GM19240 (cell line): Measurements from ENCODE around the gene PIF1.
"Not testable (repeated sequence)": the region's sequence is repeated elsewhere in the genome, so short reads cannot be mapped to it uniquely, and the experiment has no call there.

Experiments
- DNase-seq: peaks from one replicate; pipeline ENCODE4 v3.0.0; 2011; ENCODE audit warnings: low spot score; ENCODE audit not compliant: insufficient read length

PIF1 gene

DNA sequence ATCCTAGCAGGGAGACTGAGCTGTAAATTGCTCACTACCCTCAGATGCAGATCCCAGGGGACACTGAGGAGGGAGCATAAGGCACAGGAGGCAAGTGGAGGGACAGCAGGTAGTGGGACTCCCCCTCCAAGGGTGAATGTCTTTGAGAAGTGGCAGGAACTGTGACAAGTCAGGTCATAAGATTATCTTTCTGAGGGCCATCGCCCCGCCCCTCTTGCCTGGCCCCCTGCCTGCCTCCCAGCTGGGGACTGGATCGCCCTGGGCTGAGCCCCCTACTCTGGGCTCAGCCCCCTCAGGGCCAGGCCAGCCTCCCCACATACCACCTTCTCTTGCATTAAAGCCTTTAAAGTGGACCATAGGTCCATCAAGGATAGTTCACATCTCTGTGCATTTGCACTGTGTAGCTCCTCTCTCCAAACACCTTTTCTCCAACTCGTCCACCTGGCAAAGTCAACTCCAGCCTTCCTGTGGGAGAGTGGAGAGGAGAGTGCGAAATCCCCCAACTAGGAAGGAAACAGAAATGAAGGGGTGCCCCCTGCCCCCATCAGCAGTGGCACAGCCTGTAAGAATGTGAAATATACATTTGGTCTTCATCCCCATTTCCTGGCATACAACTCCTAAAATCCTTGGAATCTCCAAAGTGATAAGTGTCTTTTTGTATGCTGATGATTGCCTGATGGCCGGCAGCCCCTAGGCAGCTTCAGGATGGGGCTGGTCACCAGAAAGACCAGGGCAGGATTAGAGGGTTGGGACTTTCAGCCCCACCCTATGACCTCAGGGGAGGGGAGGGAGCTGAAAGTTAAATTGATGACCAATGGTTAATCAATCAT lies 14.7 kb downstream of the PIF1 start:
- DNase-seq: no peak

GRCh38 chr15:64809649-64810496 lies 15.6 kb downstream of the PIF1 start:
- peak; percentile 77 for DNase-seq

- no peak for DNase-seq
These were observed 16.5 kb downstream of the PIF1 start for GRCh38 chr15:64808785-64809453.

GRCh38 chr15:64807751-64808222 lies 17.7 kb downstream of the PIF1 start:
- DNase-seq: no peak

DNA sequence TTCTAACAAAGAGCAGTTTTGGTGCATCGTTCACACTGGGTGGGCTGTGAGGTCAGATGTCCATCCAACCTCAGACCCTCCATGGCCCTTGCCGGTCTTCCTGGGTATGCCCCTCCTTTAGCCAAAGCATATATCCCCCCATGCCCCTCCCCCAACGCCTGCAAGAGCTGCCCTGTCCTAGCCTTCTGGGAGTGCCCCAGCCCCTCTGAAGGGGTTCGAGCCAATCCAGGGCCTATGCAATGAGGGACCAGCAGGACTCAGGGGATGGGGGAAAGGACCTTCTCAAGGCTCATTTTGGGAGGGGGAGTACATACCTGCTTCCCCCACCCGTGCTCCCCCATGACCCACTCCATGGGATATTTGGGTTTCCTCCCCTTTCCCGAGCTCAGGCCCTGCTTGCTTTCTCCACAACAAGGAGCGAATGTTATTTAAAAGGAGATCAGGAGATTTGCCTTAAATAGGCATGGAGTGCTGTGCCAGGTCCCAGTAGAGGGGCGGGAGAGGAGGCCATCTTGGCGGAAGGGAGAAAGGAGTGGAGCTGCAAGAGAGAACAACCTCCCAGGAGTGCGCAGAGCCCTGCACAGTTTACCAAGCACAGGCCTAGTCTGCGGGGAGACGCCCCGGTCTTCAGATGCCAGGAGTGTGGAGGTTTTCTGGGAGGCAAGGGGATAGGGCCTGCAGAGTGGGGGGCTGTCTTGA lies 18.2 kb downstream of the PIF1 start:
- no peak for DNase-seq

GRCh38 chr15:64806509-64806908 lies 18.9 kb downstream of the PIF1 start:
- DNase-seq: no peak

GRCh38 chr15:64804619-64805018 lies 20.8 kb downstream of the PIF1 start:
- no peak for DNase-seq

- DNase-seq: no peak
These were observed 21.9 kb downstream of the PIF1 start for GRCh38 chr15:64803526-64803925.

DNA sequence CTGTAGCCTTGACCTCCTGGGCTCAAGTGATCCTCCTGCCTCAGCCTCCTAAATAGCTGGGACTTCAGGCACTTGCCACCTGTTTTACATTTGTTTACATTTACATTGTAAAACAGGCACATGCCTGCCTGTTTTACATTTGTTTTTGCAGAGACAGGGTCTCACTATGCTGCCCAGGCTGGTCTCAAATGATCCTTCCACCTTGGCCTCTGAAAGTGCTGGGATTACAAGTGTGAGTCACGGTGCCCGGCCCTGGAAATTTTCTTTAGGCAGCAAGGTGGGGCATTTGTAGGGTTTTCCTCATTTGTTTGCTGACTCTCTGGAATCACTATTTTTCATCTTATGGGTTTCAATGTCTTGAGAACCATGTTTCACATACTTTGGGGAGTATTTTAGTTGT lies 25.0 kb downstream of the PIF1 start:
- no peak for DNase-seq

DNA sequence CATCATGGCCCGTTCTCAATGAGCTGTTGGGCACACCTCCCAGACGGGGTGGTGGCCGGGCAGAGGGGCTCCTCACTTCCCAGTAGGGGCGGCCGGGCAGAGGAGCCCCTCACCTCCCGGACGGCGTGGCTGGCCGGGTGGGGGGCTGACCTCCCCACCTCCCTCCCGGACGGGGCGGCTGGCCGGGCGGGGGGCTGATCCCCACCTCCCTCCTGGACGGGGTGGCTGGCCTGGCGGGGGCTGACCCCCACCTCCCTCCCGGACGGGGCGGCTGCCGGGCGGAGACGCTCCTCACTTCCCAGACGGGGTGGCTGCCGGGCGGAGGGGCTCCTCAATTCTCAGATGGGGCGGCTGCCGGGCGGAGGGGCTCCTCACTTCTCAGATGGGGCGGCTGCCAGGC lies 26.5 kb downstream of the PIF1 start:
- DNase-seq: not testable (repeated sequence)

DNA sequence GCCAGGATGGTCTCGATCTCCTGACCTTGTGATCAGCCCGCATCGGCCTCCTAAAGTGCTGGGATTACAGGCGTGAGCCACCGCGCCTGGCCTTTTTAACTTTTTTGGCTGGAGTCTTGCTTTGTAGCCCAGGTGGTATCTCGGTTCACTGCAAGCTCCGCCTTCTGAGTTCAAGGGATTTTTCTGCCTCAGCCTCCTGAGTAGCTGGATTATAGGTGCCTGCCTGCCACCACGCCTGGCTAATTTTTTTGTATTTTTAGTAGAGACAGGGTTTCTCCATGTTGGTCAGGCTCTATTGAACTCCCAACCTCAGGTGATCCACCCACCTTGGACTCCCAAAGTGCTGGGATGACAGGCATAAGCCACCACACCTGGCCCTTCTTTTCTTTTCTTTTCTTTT lies 29.5 kb downstream of the PIF1 start:
- not testable (repeated sequence) for DNase-seq

GRCh38 chr15:64795299-64795698 lies 30.1 kb downstream of the PIF1 start:
- DNase-seq: not testable (repeated sequence)

- no peak for DNase-seq
These were observed 33.2 kb downstream of the PIF1 start for GRCh38 chr15:64792282-64792681.

- no peak for DNase-seq
These were observed 34.0 kb downstream of the PIF1 start for GRCh38 chr15:64791401-64791800.

- no peak for DNase-seq
These were observed 41.7 kb downstream of the PIF1 start for GRCh38 chr15:64783796-64784195.

DNA sequence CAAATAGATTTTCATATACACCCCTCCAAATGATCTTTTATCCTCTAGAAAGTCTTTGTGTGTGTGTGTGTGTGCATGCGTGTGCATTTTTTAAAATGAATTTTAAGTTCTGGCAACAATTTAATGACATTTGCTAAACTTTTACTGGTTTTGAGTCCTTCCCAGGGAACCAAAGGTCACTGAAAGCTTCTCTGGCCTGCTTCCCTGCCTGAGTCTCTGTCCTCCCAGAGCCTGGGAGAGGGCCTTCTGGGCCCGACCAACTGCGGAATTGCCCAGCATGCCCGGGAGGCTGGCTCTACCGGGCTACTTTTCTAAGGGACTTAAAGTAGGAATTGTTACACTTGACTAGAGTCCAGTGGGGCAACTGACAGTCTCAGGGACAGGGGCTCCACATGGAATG lies 42.7 kb downstream of the PIF1 start:
- DNase-seq: no peak

- no peak for DNase-seq
These were observed 44.1 kb downstream of the PIF1 start for GRCh38 chr15:64781299-64781698.

- no peak for DNase-seq
These were observed 44.8 kb downstream of the PIF1 start for GRCh38 chr15:64780600-64781156.

GRCh38 chr15:64779630-64780029 lies 45.8 kb downstream of the PIF1 start:
- no peak for DNase-seq

DNA sequence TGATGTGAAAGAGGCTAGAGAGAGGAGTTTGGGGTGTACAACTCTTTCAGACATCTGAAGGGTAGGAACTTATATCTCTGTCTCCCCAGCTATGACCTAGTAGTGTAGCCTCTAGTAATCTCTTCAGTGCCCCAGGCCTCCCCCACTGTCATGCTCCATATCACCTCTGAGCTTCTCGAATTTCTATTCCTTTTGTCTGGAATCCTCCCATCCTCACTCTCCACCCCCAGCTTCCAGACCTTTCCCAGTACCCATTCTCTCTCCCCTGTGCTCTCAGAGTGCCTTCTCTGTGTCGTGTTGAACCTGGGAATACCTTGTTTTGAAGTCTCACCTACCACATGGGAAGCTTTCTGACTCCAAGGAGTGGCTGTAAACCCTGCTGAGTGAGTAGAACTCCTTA lies 46.4 kb downstream of the PIF1 start:
- DNase-seq: no peak

- DNase-seq: no peak
These were observed 49.1 kb downstream of the PIF1 start for GRCh38 chr15:64776402-64776786.
